ENCODE measurements around the gene SDCCAG8. TPM values are rescaled to one million over a fixed set of nuclear protein-coding genes. Genes with fewer than 3 reads are reported as not detected.

The SDCCAG8 gene
- total RNA-seq, 1 experiment from 2014 or later: 14.0 TPM

- no peak for TF ChIP-seq CTCF (IDR thresholded peaks at IDR 0.05)
- no peak for TF ChIP-seq SIN3A (IDR thresholded peaks at IDR 0.05; ENCODE audit: borderline replicate concordance, insufficient read depth, low read depth, low read length)
- TF ChIP-seq POLR2AphosphoS5 (IDR thresholded peaks at IDR 0.05; ENCODE audit: low read depth, low read length): no peak
- no peak for TF ChIP-seq REST (IDR thresholded peaks at IDR 0.05; ENCODE audit: insufficient read depth in 1 of 2, low read depth in 2 of 2, low read length in 1 of 2)
- TF ChIP-seq TCF7L2 (IDR thresholded peaks at IDR 0.05; ENCODE audit: low read depth, low read length): no peak
- CTCF ChIA-PET: interaction anchor here (0.6 kb wide), 1 partner anchor 1087 kb away, joined by 6 read pairs; no protein-coding TSS in a partner anchor
- POLR2A ChIA-PET: no interaction called here
Observed at GRCh38 chr1:243256590-243256989, 749 bp downstream of the SDCCAG8 start.

GRCh38 chr1:243257189-243257588, 1.3 kb downstream of the SDCCAG8 start:
- CTCF ChIA-PET: no interaction called here
- ATAC-seq (no peak), DNase-seq (ENCODE audit: low read depth, low spot score) (no peak)
- POLR2A ChIA-PET: no interaction called here
- peaks cover 4% of the 10 kb centered on the region for H3K36me3 ChIP-seq (ENCODE audit: control insufficient read depth, insufficient read depth, low read length)
- intact Hi-C loops (cut with micrococcal nuclease; ENCODE audit: unreplicated experiment) (no loop called here), in situ Hi-C loops (cut with HindIII; ENCODE audit: low pct_unique_long_range_greater_than_20kb, low sequenced_read_pairs) (no loop called here)
- H3K27ac ChIP-seq (ENCODE audit: low read length): no peak overlapping the region
- no peaks in the 10 kb centered on the region for H3K27me3 ChIP-seq (ENCODE audit: control insufficient read depth, insufficient read depth, low read length)
- H3K4me1 ChIP-seq (ENCODE audit: control insufficient read depth, insufficient read depth, low read length): peaks cover 5% of the 10 kb centered on the region; the same call in 1 of the 2 replicates
- H3K4me3 ChIP-seq (ENCODE audit: low read depth in 2 of 2, low read length in 2 of 2): peak overlapping the region in 1 of 2 experiments; percentile 92; a peak in 2 of 4 replicates
- no peaks in the 10 kb centered on the region for H3K9me3 ChIP-seq (ENCODE audit: control insufficient read depth, insufficient read depth, low read depth, low read length)
- no TSS peak for BruUV-seq (replicated peaks)
- TF ChIP-seq CTCF (IDR thresholded peaks at IDR 0.05): no peak

More at GRCh38 chr1:243256590-243256989, 749 bp downstream of the SDCCAG8 start:
- in situ Hi-C loops (cut with HindIII; ENCODE audit: low pct_unique_long_range_greater_than_20kb, low sequenced_read_pairs) (no loop called here), intact Hi-C loops (cut with micrococcal nuclease; ENCODE audit: unreplicated experiment) (no loop called here)
- no peak for DNase-seq (ENCODE audit: low read depth, low spot score)
- no peak for ATAC-seq
- H3K9me3 ChIP-seq (ENCODE audit: control insufficient read depth, insufficient read depth, low read depth, low read length): no peaks in the 10 kb centered on the region
- BruUV-seq (replicated peaks): no TSS peak
- H3K36me3 ChIP-seq (ENCODE audit: control insufficient read depth, insufficient read depth, low read length): peaks cover 4% of the 10 kb centered on the region
- H3K4me1 ChIP-seq (ENCODE audit: control insufficient read depth, insufficient read depth, low read length): peaks cover 11% of the 10 kb centered on the region
- peak overlapping the region; percentile 97 for H3K27ac ChIP-seq (ENCODE audit: low read length)
- peak overlapping the region; percentile 92 to 97 for H3K4me3 ChIP-seq (ENCODE audit: low read depth in 2 of 2, low read length in 2 of 2)
- H3K27me3 ChIP-seq (ENCODE audit: control insufficient read depth, insufficient read depth, low read length): no peaks in the 10 kb centered on the region
